ENCODE data around the gene POLN. TPM values are rescaled to one million over a fixed set of nuclear protein-coding genes. Genes with fewer than 3 reads are reported as not detected.

POLN gene
- polyA plus RNA-seq, 3 donors: 0.08 to 0.33 (median 0.28) TPM

DNA sequence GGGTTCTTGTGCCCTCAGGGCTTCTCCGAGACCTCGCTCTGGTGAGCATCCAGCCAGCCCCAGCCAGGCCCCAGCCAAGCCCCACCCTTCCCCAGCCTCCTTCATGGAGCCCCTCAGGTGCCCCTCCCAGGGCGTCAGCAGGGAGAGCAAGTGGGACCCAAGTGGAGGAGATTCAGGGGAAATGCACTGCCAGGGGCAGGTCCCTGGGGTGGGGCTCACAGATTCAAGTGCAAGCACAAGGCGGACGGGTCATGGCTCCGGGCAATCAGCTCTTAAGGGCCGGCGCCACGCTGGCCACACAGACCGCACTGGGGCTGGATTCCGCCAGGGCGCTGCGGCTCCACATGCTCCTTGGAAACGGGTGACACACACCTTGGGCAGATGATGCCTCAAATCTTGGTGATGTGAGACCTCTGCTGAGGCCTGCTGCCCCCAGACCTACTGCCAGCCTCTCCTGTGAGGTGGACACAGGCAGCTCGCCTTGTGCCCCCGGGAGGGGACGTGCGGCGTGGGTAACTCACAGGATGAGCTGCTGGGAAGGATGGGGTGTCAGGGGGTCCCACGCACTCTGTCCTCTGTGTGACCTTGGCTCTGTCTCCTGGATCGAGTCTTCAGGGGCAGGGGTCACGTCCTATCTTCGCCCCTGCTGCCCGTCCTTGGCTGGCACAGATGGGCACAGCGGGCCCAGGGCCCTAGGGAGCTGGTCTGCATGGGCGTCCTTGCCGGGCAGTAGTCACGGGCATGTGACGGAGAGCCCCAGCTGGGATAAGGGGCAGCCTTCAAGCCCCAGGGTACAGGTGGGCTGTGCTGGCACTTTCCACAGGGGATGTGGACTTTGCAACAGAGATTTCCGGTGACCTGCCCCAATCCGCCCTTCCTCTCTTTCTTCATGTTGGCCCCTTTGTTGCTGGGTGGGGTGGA, 165.7 kb downstream of the POLN start:
- H3K36me3 Mint-ChIP-seq: no peaks in the 10 kb centered on the region

DNA sequence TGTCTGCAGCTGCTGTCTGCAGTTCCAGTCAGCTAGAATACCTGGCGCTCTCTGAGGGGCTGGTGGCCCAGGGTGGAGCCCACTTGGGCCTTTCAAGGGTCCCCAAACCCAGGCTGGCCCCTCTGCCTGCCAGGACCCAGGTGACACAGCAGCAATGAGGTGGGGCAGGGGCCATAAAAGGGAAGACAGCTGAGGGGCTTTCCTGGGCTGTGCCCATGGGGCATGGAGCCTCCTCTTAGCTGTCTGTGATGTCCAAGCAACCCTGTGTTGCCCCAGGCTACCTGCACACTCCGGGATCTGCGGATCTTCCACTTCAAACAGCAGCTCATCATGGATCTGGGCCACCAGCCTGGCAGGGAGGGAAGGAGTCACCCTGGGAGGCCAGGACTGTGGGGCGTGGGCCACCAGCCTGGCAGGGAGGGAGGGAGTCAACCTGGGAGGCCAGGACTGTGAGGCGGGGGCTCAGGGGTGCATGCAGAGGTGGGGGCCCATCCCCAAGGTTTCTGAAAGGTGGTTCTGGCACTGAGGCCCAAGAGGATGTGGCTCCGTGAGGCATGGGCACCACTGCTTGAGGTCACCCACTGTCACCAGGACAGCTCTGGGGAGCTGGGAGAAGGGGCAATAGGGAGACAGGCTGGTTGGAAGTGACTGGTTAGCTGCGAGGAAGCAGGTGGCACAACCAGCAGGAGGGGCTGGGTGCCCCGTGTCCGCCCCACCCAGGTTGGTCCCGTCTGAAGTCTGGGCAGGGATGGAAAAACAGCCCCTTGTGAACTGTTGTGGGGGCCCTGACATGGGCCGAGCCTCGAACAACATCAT, 166.5 kb downstream of the POLN start:
- Mint-ChIP-seq H3K27me3 (ENCODE audit: low read depth in 3 of 3) (peaks cover 2 to 4% (median 3%) of the 10 kb centered on the region in 3 donors), H3K9me3 (no peaks in the 10 kb centered on the region), H3K4me3 (peak overlapping the region in 1 of 2 donors; percentile 41), H3K36me3 (no peaks in the 10 kb centered on the region), H3K4me1 (no peaks in the 10 kb centered on the region), H3K27ac (peak overlapping the region in 1 of 7 donors; percentile 22)
- no peak overlapping the region for H3K9ac ChIP-seq (ENCODE audit: insufficient read depth, low read length, poor library complexity, severe bottlenecking)
- no peaks in the 10 kb centered on the region for H3K27me3 ChIP-seq (ENCODE audit: control insufficient read depth in 2 of 2, insufficient read depth in 2 of 2, low read length in 2 of 2)
- DNase-seq: no peak
- H3K79me2 ChIP-seq (ENCODE audit: insufficient read depth, low read length): no peaks in the 10 kb centered on the region
- intact Hi-C loops (cut with micrococcal nuclease): no loop called here
- WGBS (ENCODE audit: insufficient coverage): 92% methylated on average over 10 of the region's 12 CpGs
- H3K4me1 ChIP-seq (ENCODE audit: control insufficient read depth in 1 of 2, insufficient read depth in 2 of 2, low read length in 2 of 2): no peaks in the 10 kb centered on the region
- H3K36me3 ChIP-seq (replicated peaks in 1 of 2; ENCODE audit: control insufficient read depth in 1 of 2, insufficient read depth in 2 of 2, low read length in 2 of 2): no peaks in the 10 kb centered on the region
- no peaks in the 10 kb centered on the region for H4K20me1 ChIP-seq (ENCODE audit: insufficient read depth, low read length)
- no peak overlapping the region for H3K4me2 ChIP-seq (replicated peaks; ENCODE audit: extremely low read depth, low read length, poor library complexity, severe bottlenecking)
- no peaks in the 10 kb centered on the region for H3K9me3 ChIP-seq (replicated peaks in 1 of 2; ENCODE audit: control insufficient read depth in 1 of 2, insufficient read depth in 1 of 2, low read length in 2 of 2)
- no peak overlapping the region for H3K4me3 ChIP-seq (replicated peaks in 1 of 3; ENCODE audit: low read depth in 2 of 3, low read length in 3 of 3)
- H2AFZ ChIP-seq (ENCODE audit: insufficient read depth, low read depth, low read length, poor library complexity, severe bottlenecking): no peak overlapping the region
- TF ChIP-seq, protein P1, sequence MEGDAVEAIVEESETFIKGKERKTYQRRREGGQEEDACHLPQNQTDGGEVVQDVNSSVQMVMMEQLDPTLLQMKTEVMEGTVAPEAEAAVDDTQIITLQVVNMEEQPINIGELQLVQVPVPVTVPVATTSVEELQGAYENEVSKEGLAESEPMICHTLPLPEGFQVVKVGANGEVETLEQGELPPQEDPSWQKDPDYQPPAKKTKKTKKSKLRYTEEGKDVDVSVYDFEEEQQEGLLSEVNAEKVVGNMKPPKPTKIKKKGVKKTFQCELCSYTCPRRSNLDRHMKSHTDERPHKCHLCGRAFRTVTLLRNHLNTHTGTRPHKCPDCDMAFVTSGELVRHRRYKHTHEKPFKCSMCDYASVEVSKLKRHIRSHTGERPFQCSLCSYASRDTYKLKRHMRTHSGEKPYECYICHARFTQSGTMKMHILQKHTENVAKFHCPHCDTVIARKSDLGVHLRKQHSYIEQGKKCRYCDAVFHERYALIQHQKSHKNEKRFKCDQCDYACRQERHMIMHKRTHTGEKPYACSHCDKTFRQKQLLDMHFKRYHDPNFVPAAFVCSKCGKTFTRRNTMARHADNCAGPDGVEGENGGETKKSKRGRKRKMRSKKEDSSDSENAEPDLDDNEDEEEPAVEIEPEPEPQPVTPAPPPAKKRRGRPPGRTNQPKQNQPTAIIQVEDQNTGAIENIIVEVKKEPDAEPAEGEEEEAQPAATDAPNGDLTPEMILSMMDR (IDR thresholded peaks at IDR 0.05): no peak
- no peak overlapping the region for H3K27ac ChIP-seq (ENCODE audit: low read depth in 1 of 2, low read length in 2 of 2)

More for the DNA sequence above, 165.7 kb downstream of the POLN start:
- H3K4me2 ChIP-seq (replicated peaks; ENCODE audit: extremely low read depth, low read length, poor library complexity, severe bottlenecking): no peak overlapping the region
- TF ChIP-seq, protein P1 (IDR thresholded peaks at IDR 0.05): no peak
- H3K27ac Mint-ChIP-seq: no peak overlapping the region
- peaks cover 2 to 3% (median 3%) of the 10 kb centered on the region in 3 donors for H3K27me3 Mint-ChIP-seq (ENCODE audit: low read depth in 3 of 3)
- no peak overlapping the region for H3K9ac ChIP-seq (ENCODE audit: insufficient read depth, low read length, poor library complexity, severe bottlenecking)
- intact Hi-C loops (cut with micrococcal nuclease): no loop called here
- no peaks in the 10 kb centered on the region for H4K20me1 ChIP-seq (ENCODE audit: insufficient read depth, low read length)
- no peak overlapping the region for H3K27ac ChIP-seq (ENCODE audit: low read depth in 1 of 2, low read length in 2 of 2)
- H3K4me1 Mint-ChIP-seq: no peaks in the 10 kb centered on the region
- H3K9me3 Mint-ChIP-seq: no peaks in the 10 kb centered on the region
- H3K79me2 ChIP-seq (ENCODE audit: insufficient read depth, low read length): no peaks in the 10 kb centered on the region
- no peaks in the 10 kb centered on the region for H3K27me3 ChIP-seq (ENCODE audit: control insufficient read depth in 2 of 2, insufficient read depth in 2 of 2, low read length in 2 of 2)
- WGBS (ENCODE audit: insufficient coverage): 94% methylated on average over 26 of the region's 31 CpGs
- no peak for DNase-seq
- no peak overlapping the region for H3K4me3 ChIP-seq (replicated peaks in 1 of 3; ENCODE audit: low read depth in 2 of 3, low read length in 3 of 3)
- H3K4me3 Mint-ChIP-seq: no peak overlapping the region
- no peaks in the 10 kb centered on the region for H3K36me3 ChIP-seq (replicated peaks in 1 of 2; ENCODE audit: control insufficient read depth in 1 of 2, insufficient read depth in 2 of 2, low read length in 2 of 2)
- no peaks in the 10 kb centered on the region for H3K9me3 ChIP-seq (replicated peaks in 1 of 2; ENCODE audit: control insufficient read depth in 1 of 2, insufficient read depth in 1 of 2, low read length in 2 of 2)
- H2AFZ ChIP-seq (ENCODE audit: insufficient read depth, low read depth, low read length, poor library complexity, severe bottlenecking): no peak overlapping the region
- no peaks in the 10 kb centered on the region for H3K4me1 ChIP-seq (ENCODE audit: control insufficient read depth in 1 of 2, insufficient read depth in 2 of 2, low read length in 2 of 2)

Data from CD14-positive monocyte (primary cell).